Measurements from ENCODE around the gene RPTN. TPM values are rescaled to one million over a fixed set of nuclear protein-coding genes. Genes with fewer than 3 reads are reported as not detected.

RPTN gene
- total RNA-seq, 4 donors from 2014 or later, result 0.09 to 0.95 (median 0.14) TPM

GRCh38 chr1:152185544-152186391, 26.7 kb upstream of the RPTN start:
- DNase-seq, result no peak
- Histone ChIP-seq H3K36me3 (no peaks in the 10 kb centered on the region), H3K27ac (peak overlapping the region; percentile 7 to 68 (median 64)), H3K4me1 (peaks cover 26 to 92% (median 35%) of the 10 kb centered on the region in 3 donors), H3K9me3 (no peaks in the 10 kb centered on the region), H3K4me3 (no peak overlapping the region), H3K27me3 (peaks cover 0 to 6% (median 0%) of the 10 kb centered on the region in 4 donors)
- 32 to 40% methylated on average over 5 to 8 of the region's 8 CpGs for WGBS, 2 donors
- peak; percentile 44 to 91 (median 88) for TF ChIP-seq CTCF (IDR thresholded peaks at IDR 0.05)
- no peak for TF ChIP-seq POLR2A (IDR thresholded peaks at IDR 0.05)
- intact Hi-C loops (cut with DNase I), result loop anchor here (10.0 kb wide), 1 partner anchor 269 kb away; no protein-coding TSS in a partner anchor

- H3K36me3 ChIP-seq, result no peaks in the 10 kb centered on the region
- H3K27ac ChIP-seq, result peak overlapping the region; percentile 68 to 83 (median 76)
- H3K27me3 ChIP-seq, result no peaks in the 10 kb centered on the region
- no peak for DNase-seq
- H3K4me3 ChIP-seq, result no peak overlapping the region
- peaks cover 7 to 76% (median 32%) of the 10 kb centered on the region in 3 donors for H3K4me1 ChIP-seq
- intact Hi-C loops (cut with DNase I), result loop anchor here (5.0 to 10.0 kb wide), 3 partner anchors 41 to 272 kb away; no protein-coding TSS in a partner anchor
- H3K9me3 ChIP-seq, result no peaks in the 10 kb centered on the region
- 35 to 50% methylated on average over 2 of the region's 2 CpGs for whole genome bisulfite sequencing, 2 donors
- TF ChIP-seq POLR2A (IDR thresholded peaks at IDR 0.05) (no peak), CTCF (IDR thresholded peaks at IDR 0.05) (no peak)
Observed at GRCh38 chr1:152182944-152183361, 23.9 kb upstream of the RPTN start.

GRCh38 chr1:152182431-152182830, 23.4 kb upstream of the RPTN start:
- 29 to 35% methylated on average over 2 of the region's 2 CpGs for WGBS, 2 donors
- Histone ChIP-seq H3K4me1 (peaks cover 7 to 71% (median 32%) of the 10 kb centered on the region in 3 donors), H3K27me3 (no peaks in the 10 kb centered on the region), H3K36me3 (no peaks in the 10 kb centered on the region), H3K4me3 (no peak overlapping the region), H3K27ac (peak overlapping the region; percentile 68 to 83 (median 76)), H3K9me3 (no peaks in the 10 kb centered on the region)
- TF ChIP-seq POLR2A (IDR thresholded peaks at IDR 0.05), result no peak
- TF ChIP-seq CTCF (IDR thresholded peaks at IDR 0.05), result peak; percentile 23 to 86 (median 52)
- no peak for DNase-seq
- intact Hi-C loops (cut with DNase I), result loop anchor here (5.0 to 10.0 kb wide), 3 partner anchors 40 to 272 kb away; no protein-coding TSS in a partner anchor

GRCh38 chr1:152179566-152179965, 20.5 kb upstream of the RPTN start:
- no peak for TF ChIP-seq POLR2A (IDR thresholded peaks at IDR 0.05)
- no peak for TF ChIP-seq CTCF (IDR thresholded peaks at IDR 0.05)
- Histone ChIP-seq H3K4me3 (no peak overlapping the region), H3K4me1 (peaks cover 7 to 42% (median 18%) of the 10 kb centered on the region in 3 donors), H3K36me3 (no peaks in the 10 kb centered on the region), H3K27ac (peak overlapping the region; percentile 17 to 48 (median 36)), H3K9me3 (no peaks in the 10 kb centered on the region), H3K27me3 (no peaks in the 10 kb centered on the region)
- DNase-seq, result no peak
- WGBS, 2 donors, result 40 to 69% methylated on average over 1 of the region's 1 CpG
- intact Hi-C loops (cut with DNase I), result no loop called here

GRCh38 chr1:152170287-152170905, 11.4 kb upstream of the RPTN start:
- Histone ChIP-seq H3K4me3 (no peak overlapping the region), H3K9me3 (no peaks in the 10 kb centered on the region), H3K4me1 (peaks cover 38 to 64% (median 48%) of the 10 kb centered on the region in 3 donors), H3K27me3 (no peaks in the 10 kb centered on the region), H3K27ac (peak overlapping the region; percentile 44 to 86 (median 68)), H3K36me3 (no peaks in the 10 kb centered on the region)
- TF ChIP-seq CTCF (IDR thresholded peaks at IDR 0.05), result no peak
- no peak for TF ChIP-seq POLR2A (IDR thresholded peaks at IDR 0.05)
- intact Hi-C loops (cut with DNase I), result no loop called here
- no peak for DNase-seq
- 31 to 46% methylated on average over 5 of the region's 5 CpGs for WGBS, 2 donors

All from esophagus squamous epithelium (tissue), 5 donors.